GM12878 (cell line): ENCODE results near the gene ARL11. TPM values are rescaled to one million over a fixed set of nuclear protein-coding genes. Genes with fewer than 3 reads are reported as not detected.

Experiments
- ATAC-seq: fragments of 200-7000 bp; cut with Tn5 transposase; 3 replicates; pipeline ENCODE4 v1.9.1; 2020; ENCODE audit warnings: mild to moderate bottlenecking, moderate library complexity
- BruUV-seq: library from RNA; stranded (reverse); fragments of 400-500 nt; replicated peaks from 2 replicates; lab custom pipeline; 2021; lab: Mats Ljungman, UMichigan
- CTCF ChIA-PET: fragments of 300-600 bp; sonication (Branson Sonifier 250); formaldehyde crosslinking; extraction: SDS; loops from one replicate; lab custom pipeline; 2021; ENCODE audit warnings: inconsistent platforms; lab: Yijun Ruan, JAX
- POLR2A ChIA-PET: fragments of 350-600 bp; formaldehyde crosslinking; extraction: SDS; loops from one replicate; lab custom pipeline; 2021; ENCODE audit warnings: inconsistent platforms; lab: Charles Lee
- RAD21 ChIA-PET: fragments of 300-600 bp; sonication (Branson Sonifier 250); formaldehyde crosslinking; loops from one replicate; lab custom pipeline; 2023; ENCODE audit warnings: antibody characterized with exemption; ENCODE audit not compliant: unreplicated experiment; lab: Charles Lee
- SMC1A ChIA-PET: fragments of 300-600 bp; sonication (Branson Sonifier 250); formaldehyde crosslinking; loops from one replicate; lab custom pipeline; 2023; ENCODE audit not compliant: unreplicated experiment, uncharacterized antibody; lab: Charles Lee
- DNase-seq: peaks from one replicate; pipeline ENCODE4 v3.0.0-alpha.2; 2011; ENCODE audit warnings: low read depth, low spot score
- FAIRE-seq: peaks from 3 replicates; lab custom pipeline; 2011; peaks lifted over from hg19 to GRCh38; lab: Jason Lieb, UNC
- H2AFZ ChIP-seq: 2 replicates; pipeline ENCODE4 v1.6.0; 2011; ENCODE audit warnings: low read depth, low read length, control low read depth; ENCODE audit not compliant: control insufficient read depth
- H3K27ac ChIP-seq: 2 replicates; pipeline ENCODE4 v1.5.1; 2011; ENCODE audit warnings: control low read depth; ENCODE audit not compliant: control insufficient read depth, insufficient read depth
- H3K27me3 ChIP-seq, 2 experiments: replicated peaks in 1 of 2; 2 replicates each; pipeline versions ENCODE4 v1.6.0 to v1.6.1; 2011; ENCODE audit warnings: low read length in 1 of 2; ENCODE audit not compliant: control insufficient read depth in 2 of 2, insufficient read depth in 2 of 2
- H3K36me3 ChIP-seq, 2 experiments: 2 replicates each; pipeline ENCODE4 v1.5.1; 2011; ENCODE audit warnings: low read length in 1 of 2; ENCODE audit not compliant: control insufficient read depth in 2 of 2, insufficient read depth in 2 of 2
- H3K4me1 ChIP-seq: 2 replicates; pipeline ENCODE4 v1.6.1; 2011; ENCODE audit warnings: mild to moderate bottlenecking, low read length, moderate library complexity, mixed read lengths; ENCODE audit not compliant: control insufficient read depth, insufficient read depth
- H3K4me2 ChIP-seq: 2 replicates; pipeline ENCODE4 v1.6.0; 2011; ENCODE audit warnings: control low read depth; ENCODE audit not compliant: control insufficient read depth, insufficient read depth
- H3K4me3 ChIP-seq: fragments of 200-600 bp; sonication (generic); 2 replicates; pipeline ENCODE4 v1.5.1; 2016
- H3K79me2 ChIP-seq: 2 replicates; pipeline ENCODE4 v1.6.0; 2011; ENCODE audit warnings: low read length; ENCODE audit not compliant: control insufficient read depth, insufficient read depth
- H3K9ac ChIP-seq: 2 replicates; pipeline ENCODE4 v1.8.0; 2011; ENCODE audit warnings: low read length, control low read depth, mixed read lengths; ENCODE audit not compliant: control insufficient read depth, insufficient read depth
- H3K9me3 ChIP-seq: replicated peaks from 3 replicates; pipeline ENCODE4 v1.5.1; 2011; ENCODE audit warnings: mild to moderate bottlenecking, low read length; ENCODE audit not compliant: control insufficient read depth, insufficient read depth
- H4K20me1 ChIP-seq: 2 replicates; pipeline ENCODE4 v1.6.0; 2011; ENCODE audit not compliant: control insufficient read depth, insufficient read depth
- ATF2 ChIP-seq: IDR thresholded peaks from 2 replicates; pipeline ENCODE4 v1.6.1; 2012; ENCODE audit warnings: low read length, inconsistent platforms
- CTCF ChIP-seq, 3 experiments: IDR thresholded peaks in 2 of 3; conservative IDR thresholded peaks in 1 of 3; 2 replicates each; pipeline ENCODE4 v1.5.1; 2011; ENCODE audit warnings: low read depth in 3 of 3, low read length in 3 of 3, mild to moderate bottlenecking in 3 of 3, control low read depth in 2 of 3, moderate library complexity in 2 of 3, inconsistent platforms in 1 of 3, mixed read lengths in 1 of 3; ENCODE audit not compliant: control insufficient read depth in 2 of 3, insufficient read depth in 1 of 3; ENCODE audit errors: extremely low read depth in 1 of 3
- E4F1 ChIP-seq: fragments of 450-650 bp; IDR thresholded peaks from 2 replicates; pipeline ENCODE4 v1.6.1; 2018; ENCODE audit warnings: borderline replicate concordance, mild to moderate bottlenecking; ENCODE audit not compliant: partially characterized antibody
- HSF1 ChIP-seq: fragments of 150-350 bp; IDR thresholded peaks from 2 replicates; pipeline ENCODE4 v1.6.1; 2014; ENCODE audit warnings: mild to moderate bottlenecking, low read depth, low read length
- JUND ChIP-seq: IDR thresholded peaks from 2 replicates; pipeline ENCODE4 v1.6.1; 2012; ENCODE audit warnings: low read depth, mild to moderate bottlenecking, low read length, improper control_type of control experiment, moderate library complexity
- MAX ChIP-seq: IDR thresholded peaks from 2 replicates; pipeline ENCODE4 v1.6.1; 2012; ENCODE audit warnings: low read depth, low read length, improper control_type of control experiment
- PBX3 ChIP-seq: IDR thresholded peaks from 2 replicates; pipeline ENCODE4 v1.6.1; 2011; ENCODE audit warnings: mild to moderate bottlenecking, low read depth, low read length, moderate library complexity; ENCODE audit not compliant: insufficient replicate concordance
- POLR2A ChIP-seq: IDR thresholded peaks from 2 replicates; pipeline ENCODE4 v1.6.1; 2011; ENCODE audit warnings: low read depth, mild to moderate bottlenecking, low read length
- RAD21 ChIP-seq: IDR thresholded peaks from 2 replicates; pipeline ENCODE4 v1.6.1; 2011; ENCODE audit warnings: mild to moderate bottlenecking, low read depth, low read length, moderate library complexity; ENCODE audit not compliant: insufficient read depth
- RB1 ChIP-seq: fragments of 450-650 bp; formaldehyde crosslinking; IDR thresholded peaks from 2 replicates; pipeline ENCODE4 v1.6.1; 2017; ENCODE audit warnings: mild to moderate bottlenecking, borderline replicate concordance
- RCOR1 ChIP-seq: conservative IDR thresholded peaks from 2 replicates; pipeline ENCODE4 v1.6.1; 2012; ENCODE audit warnings: low read depth, low read length, improper control_type of control experiment
- SMC3 ChIP-seq: IDR thresholded peaks from 2 replicates; pipeline ENCODE4 v1.6.1; 2011; ENCODE audit warnings: low read length, improper control_type of control experiment, borderline replicate concordance
- ZNF274 ChIP-seq: IDR thresholded peaks from one replicate; pipeline ENCODE4 v1.8.0; 2011; ENCODE audit not compliant: insufficient read length, insufficient read depth
- whole genome bisulfite sequencing: methylation state at CpG from one replicate; pipeline ENCODE4 v1.1.6; 2016; ENCODE audit warnings: low lambda C conversion rate; ENCODE audit not compliant: insufficient replicate concordance, insufficient coverage; ENCODE audit errors: missing lambda C conversion rate; 5-methylcytosine and 5-hydroxymethylcytosine counted together
- in situ Hi-C: fragments of 300-500 bp; cut with MboI; formaldehyde crosslinking; loops from 9 replicates; pipeline ENCODE4 v1.14.3; 2018; ENCODE audit warnings: mixed read lengths
- intact Hi-C: fragments of 100-400 bp; cut with micrococcal nuclease; formaldehyde crosslinking; loops from one replicate; pipeline ENCODE4 v1.14.2; 2022; ENCODE audit not compliant: unreplicated experiment
- polyA plus RNA-seq, 11 experiments: library from polyadenylated mRNA; depleted of rRNA in 4 of 11; unstranded in 6 of 11; stranded (reverse) in 5 of 11; fragments of >200 nt; fragmentation: Nextera tagmentation in 4 of 11; fragmentation: Illumina TruSeq in 1 of 11; extraction: Ambion mirVana in 4 of 11; extraction: Trizol in 1 of 11; gene quantifications; 1 replicate in 1 of 11; 2 replicates in 10 of 11; pipeline versions ENCODE4 v1.2.1 to v1.2.3, GENCODE V29; 2011 to 2016; ENCODE audit warnings: inconsistent platforms in 2 of 11, missing spikeins in 2 of 11, low read depth in 1 of 11
- total RNA-seq, 4 experiments: library from RNA; depleted of rRNA in 3 of 4; stranded (reverse); fragments of >200 nt in 3 of 4; fragmentation: Illumina TruSeq in 1 of 4; extraction: Trizol in 1 of 4; gene quantifications; 2 replicates each; pipeline versions ENCODE4 v1.2.1 to v1.2.3, GENCODE V29; 2013 to 2021

ARL11 gene
- total and polyA plus RNA-seq, 10 of the 15 experiments (the other 5 are each of a cell fraction or from before 2014, with no cell fraction given): 2.0 to 7.2 (median 4.4) TPM

GRCh38 chr13:49679246-49679645 is 50.9 kb downstream of the ARL11 start:
- SMC1A ChIA-PET: interaction anchor here (1.1 to 1.6 kb wide), 5 partner anchors 9 to 165 kb away, joined by 3 to 9 read pairs (median 4); partner anchors contain the start of gene EBPL
- Histone ChIP-seq H3K9me3 (no peaks in the 10 kb centered on the region), H3K4me1 (peaks cover 12% of the 10 kb centered on the region), H3K79me2 (peaks cover 6% of the 10 kb centered on the region), H3K4me2 (no peak overlapping the region), H4K20me1 (no peaks in the 10 kb centered on the region; the same call in 1 of the 2 replicates), H3K27me3 (no peaks in the 10 kb centered on the region), H3K27ac (no peak overlapping the region), H2AFZ (no peak overlapping the region), H3K36me3 (no peaks in the 10 kb centered on the region), H3K4me3 (no peak overlapping the region), H3K9ac (no peak overlapping the region)
- TF ChIP-seq PBX3 (no peak), MAX (no peak), CTCF (IDR thresholded peaks at IDR 0.05 in 2 of 3, conservative IDR thresholded peaks at IDR 0.05 in 1 of 3; ENCODE audit: control insufficient read depth in 2 of 3, extremely low read depth in 1 of 3, insufficient read depth in 1 of 3, low read depth in 3 of 3, low read length in 3 of 3) (peak in 2 of 3 experiments; percentile 29 to 47; a peak in 3 of 6 replicates), ZNF274 (no peak), POLR2A (no peak), RAD21 (peak; percentile 70), E4F1 (no peak), RB1 (no peak), JUND (no peak), ATF2 (no peak), HSF1 (no peak), RCOR1 (no peak), SMC3 (peak; percentile 32; the same call in 1 of the 2 replicates)
- intact Hi-C loops: no loop called here
- no peak for FAIRE-seq
- DNase-seq: no peak
- in situ Hi-C loops: no loop called here
- CTCF ChIA-PET: interaction anchor here (1.2 to 1.8 kb wide), 3 partner anchors 108 to 171 kb away, joined by 3 to 12 read pairs (median 4); no protein-coding TSS in a partner anchor
- no peak; the same call in 2 of the 3 replicates for ATAC-seq
- no TSS peak for BruUV-seq
- POLR2A ChIA-PET: no interaction called here
- RAD21 ChIA-PET: interaction anchor here (0.5 kb wide), 1 partner anchor 114 kb away, joined by 3 read pairs; no protein-coding TSS in a partner anchor
- 77% methylated on average over 3 of the region's 3 CpGs for WGBS
